ENCODE measurements around the gene BEST1.
"Not testable (repeated sequence)": the region's sequence is repeated elsewhere in the genome, so short reads cannot be mapped to it uniquely, and the experiment has no call there.

Gene BEST1

DNA sequence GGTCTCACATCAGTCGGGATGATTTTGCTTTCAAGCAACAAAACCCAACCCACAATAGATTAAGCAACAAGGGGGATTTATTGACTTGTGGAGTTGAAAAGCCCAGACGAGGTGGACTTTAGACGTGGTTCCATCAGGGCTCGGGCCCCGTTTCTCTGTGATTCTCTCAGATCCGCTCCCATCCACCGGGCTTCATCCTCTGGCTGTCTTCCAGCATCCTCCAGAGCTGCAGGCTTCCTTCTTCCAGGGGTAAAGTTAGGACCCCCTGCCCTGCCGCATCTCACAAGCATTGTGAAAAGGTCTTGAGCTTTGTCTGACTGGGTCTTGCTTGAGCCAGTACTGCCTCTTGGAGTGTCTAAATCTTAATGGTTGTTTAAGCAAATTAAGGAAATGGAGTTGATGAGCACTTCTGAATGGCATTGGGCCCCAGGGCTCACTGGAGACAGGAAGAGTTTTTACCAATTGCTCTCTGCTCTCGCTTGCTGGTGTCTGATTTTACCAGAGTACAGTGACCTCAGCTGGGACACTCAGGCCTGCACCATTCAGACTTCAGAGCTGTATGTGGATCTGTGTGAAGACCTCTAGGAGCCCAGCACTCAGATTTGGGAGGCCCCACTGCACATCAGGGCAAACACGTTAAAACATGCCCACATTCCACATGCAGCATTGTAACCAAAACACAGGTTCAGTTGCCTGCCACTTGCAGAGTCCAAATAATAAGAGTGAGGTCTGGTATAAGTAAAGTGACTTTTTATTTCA lies 30.8 kb downstream of the BEST1 start:
- DNase-seq (no peak), ATAC-seq (replicated peaks) (no peak)
- H3K4me3 Mint-ChIP-seq = no peak overlapping the region
- H3K4me1 Mint-ChIP-seq = peaks cover 7 to 9% of the 10 kb centered on the region in 2 donors
- no peak overlapping the region for H3K27ac Mint-ChIP-seq
- peaks cover 2% of the 10 kb centered on the region in 2 donors for H3K36me3 Mint-ChIP-seq
- H3K9me3 Mint-ChIP-seq = no peaks in the 10 kb centered on the region
- peaks cover 0 to 1% of the 10 kb centered on the region in 2 donors for H3K27me3 Mint-ChIP-seq

DNA sequence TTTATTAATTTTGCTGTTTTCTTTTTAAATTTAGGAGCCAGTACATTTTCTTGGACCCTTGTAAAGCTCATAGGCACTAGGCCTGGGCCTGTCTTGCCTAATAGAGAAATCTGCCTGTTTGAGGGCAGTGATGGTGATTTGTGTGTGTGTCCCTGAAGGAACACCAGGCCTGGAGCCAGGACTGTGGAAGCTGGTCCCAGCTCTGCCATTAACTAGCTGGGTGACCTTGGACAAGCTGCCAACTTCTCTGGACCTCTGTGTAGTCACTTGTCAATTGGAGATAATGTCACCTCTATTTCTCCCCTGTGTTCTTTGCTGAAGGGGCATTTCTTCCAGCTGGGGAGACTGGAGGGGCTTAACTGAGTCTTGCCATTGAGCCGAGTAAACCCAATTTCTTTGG lies 33.3 kb downstream of the BEST1 start:
- peaks cover 7 to 9% of the 10 kb centered on the region in 2 donors for H3K4me1 Mint-ChIP-seq
- DNase-seq (no peak), ATAC-seq (replicated peaks) (no peak)
- peaks cover 0 to 4% of the 10 kb centered on the region in 2 donors for H3K9me3 Mint-ChIP-seq
- no peak overlapping the region for H3K27ac Mint-ChIP-seq
- no peak overlapping the region for H3K4me3 Mint-ChIP-seq
- peaks cover 9 to 11% of the 10 kb centered on the region in 2 donors for H3K36me3 Mint-ChIP-seq
- H3K27me3 Mint-ChIP-seq = peaks cover 6 to 11% of the 10 kb centered on the region in 2 donors

DNA sequence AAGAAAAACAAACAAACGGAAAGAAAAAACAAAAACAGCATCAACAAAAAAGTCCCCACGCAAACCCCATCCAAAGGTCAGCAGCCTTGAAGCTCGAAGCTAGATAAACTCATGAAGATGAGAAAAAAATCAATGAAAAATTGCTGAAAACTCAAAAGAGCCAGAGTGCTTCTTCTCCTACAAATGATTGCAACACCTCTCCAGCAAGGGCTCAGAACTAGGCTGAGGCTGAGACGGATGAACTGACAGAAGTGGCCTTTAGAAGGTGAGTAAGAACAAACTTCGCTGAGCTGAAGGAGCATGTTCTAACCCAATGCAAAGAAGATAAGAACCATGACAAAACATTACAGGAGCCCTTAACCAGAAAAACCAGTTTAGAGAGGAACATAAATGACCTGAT lies 35.7 kb downstream of the BEST1 start:
- ATAC-seq (replicated peaks) = no peak
- Mint-ChIP-seq H3K9me3 (peaks cover 0 to 7% of the 10 kb centered on the region in 2 donors), H3K4me3 (no peak overlapping the region), H3K27ac (no peak overlapping the region), H3K4me1 (peaks cover 6 to 18% of the 10 kb centered on the region in 2 donors), H3K27me3 (peaks cover 6 to 11% of the 10 kb centered on the region in 2 donors), H3K36me3 (peaks cover 9 to 11% of the 10 kb centered on the region in 2 donors)
- DNase-seq = no peak

DNA sequence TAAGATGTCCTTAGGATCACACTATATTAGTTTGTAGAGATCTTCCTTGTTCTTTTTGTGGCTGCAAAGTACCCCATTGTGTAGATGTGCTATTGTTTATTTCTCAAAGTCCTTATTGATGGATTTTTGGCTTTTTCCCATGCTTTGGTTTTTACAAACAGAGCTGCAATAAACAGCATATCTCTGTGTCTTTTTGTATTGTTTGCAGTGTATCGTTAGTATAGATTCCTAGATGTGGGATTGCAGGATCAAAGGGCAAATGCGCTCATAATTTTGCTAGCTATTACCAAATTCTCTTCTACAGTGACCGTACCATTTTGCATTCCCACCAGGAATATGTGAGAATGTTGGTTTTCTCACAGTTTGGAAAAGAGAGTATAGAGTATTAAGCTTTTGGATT lies 44.8 kb downstream of the BEST1 start:
- Mint-ChIP-seq H3K4me3 (no peak overlapping the region), H3K9me3 (peaks cover 9 to 11% of the 10 kb centered on the region in 2 donors), H3K36me3 (peaks cover 15 to 17% of the 10 kb centered on the region in 2 donors), H3K4me1 (peaks cover 0 to 7% of the 10 kb centered on the region in 2 donors), H3K27me3 (no peaks in the 10 kb centered on the region), H3K27ac (no peak overlapping the region)
- no peak for ATAC-seq (replicated peaks)
- DNase-seq = no peak

DNA sequence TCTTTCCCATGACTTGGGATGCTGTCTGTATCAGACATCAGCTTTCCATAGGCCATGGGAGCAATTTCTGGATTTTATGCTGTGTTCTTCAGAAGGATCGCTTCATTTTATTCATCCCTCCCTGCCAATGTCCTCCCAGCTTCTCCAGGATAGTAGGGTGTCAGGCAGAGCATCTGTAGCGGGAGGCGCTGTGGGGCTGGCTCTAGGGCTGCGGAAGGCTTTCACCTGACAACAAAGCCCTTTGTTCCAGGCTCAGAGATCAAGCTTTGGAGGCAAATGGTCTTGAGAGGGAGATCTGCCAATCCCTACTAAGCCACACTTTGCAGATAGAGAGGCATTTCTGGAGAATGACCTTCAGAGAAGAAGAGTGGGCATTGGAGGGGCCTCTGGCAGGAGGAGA lies 46.8 kb downstream of the BEST1 start:
- Mint-ChIP-seq H3K4me3 (no peak overlapping the region), H3K27ac (no peak overlapping the region), H3K27me3 (no peaks in the 10 kb centered on the region), H3K4me1 (no peaks in the 10 kb centered on the region), H3K36me3 (peaks cover 15 to 17% of the 10 kb centered on the region in 2 donors), H3K9me3 (peaks cover 9 to 11% of the 10 kb centered on the region in 2 donors)
- DNase-seq = no peak
- no peak for ATAC-seq (replicated peaks)

DNA sequence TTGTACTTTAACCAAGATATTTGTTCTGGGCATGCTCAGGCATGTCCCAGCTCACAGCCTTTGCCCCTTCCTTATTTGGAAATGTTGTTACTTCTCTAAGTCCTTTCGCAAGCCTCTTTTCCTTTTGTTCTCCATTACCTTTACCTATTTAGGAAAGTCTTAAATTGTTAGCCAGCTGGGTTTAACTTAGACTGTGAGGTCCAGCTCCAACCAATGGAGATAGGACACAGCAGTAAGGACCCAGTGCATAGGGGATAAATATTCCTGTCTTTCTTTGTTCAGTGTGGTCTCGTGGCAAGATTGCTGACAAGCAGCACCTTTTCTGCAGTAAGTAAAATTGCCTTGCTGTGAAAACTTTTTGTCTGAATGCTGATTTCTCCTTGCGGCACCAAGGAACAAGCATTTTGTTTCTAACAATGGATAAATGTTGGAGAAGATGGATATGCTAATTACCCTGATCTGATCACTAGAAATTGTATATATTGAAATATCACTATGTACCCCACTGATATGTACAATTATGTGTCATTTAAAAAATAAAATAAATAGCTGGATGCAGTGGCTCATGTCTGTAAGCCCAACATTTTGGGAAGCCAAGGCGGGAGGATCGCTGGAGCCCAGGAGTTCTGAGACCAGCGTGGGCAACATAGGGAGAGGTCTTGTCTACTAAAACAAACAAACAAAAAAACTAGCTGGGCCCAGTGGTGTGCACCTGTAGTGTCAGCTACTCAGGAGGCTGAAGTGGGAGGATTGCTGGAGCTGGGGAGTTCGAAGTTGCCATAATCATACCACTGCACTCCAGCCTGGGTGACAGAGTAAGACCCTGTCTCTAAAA lies 49.2 kb downstream of the BEST1 start:
- no peak for ATAC-seq (replicated peaks)
- H3K27ac Mint-ChIP-seq = no peak overlapping the region
- no peak for DNase-seq
- peaks cover 0 to 2% of the 10 kb centered on the region in 2 donors for H3K4me1 Mint-ChIP-seq
- H3K4me3 Mint-ChIP-seq = no peak overlapping the region
- H3K36me3 Mint-ChIP-seq = peaks cover 17 to 18% of the 10 kb centered on the region in 2 donors
- peaks cover 0 to 6% of the 10 kb centered on the region in 2 donors for H3K27me3 Mint-ChIP-seq
- peaks cover 9% of the 10 kb centered on the region in 2 donors for H3K9me3 Mint-ChIP-seq

DNA sequence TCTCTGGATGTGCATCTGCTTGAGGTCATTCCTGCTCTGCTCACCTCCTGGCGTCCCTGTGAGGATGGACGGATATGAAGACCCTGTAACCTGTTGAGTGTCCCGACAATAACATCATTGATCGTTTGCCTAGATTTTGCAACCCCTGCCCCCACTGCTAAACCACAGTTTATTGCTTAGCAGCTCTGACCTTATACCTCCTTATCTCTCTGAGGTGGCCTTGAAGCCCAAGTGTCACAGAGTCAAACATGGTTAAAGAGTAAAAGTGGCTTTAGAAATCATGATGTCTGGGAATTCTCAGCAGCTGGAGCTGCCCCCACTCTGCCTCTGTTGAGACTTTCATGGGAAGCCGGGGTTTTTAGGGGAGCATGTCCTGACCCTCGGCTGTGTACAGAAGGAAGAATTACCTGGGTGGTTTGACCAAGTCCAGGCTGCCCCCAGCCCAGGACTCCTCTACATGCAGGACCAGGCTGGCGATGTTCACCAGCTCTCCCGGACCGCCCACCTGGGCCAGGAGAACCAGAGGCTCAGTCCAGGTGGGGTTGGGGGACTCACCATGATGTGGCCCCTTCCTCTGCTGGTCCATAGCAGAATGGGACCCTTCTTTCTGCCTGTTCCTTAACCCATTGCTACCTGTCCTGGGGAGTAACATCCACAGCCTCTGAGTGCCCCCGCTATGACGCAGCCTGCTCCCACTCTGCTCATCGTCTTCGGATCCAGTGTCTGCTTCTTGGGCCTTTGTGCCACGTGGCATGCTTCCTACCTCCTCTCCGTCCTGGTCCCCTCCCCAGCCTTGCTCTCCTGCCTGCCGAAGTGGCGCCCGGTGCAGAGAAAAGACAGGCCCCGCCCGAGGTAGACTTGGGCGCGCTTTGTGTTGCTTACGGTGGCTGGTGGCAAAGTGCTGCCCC lies 50.6 kb downstream of the BEST1 start:
- H3K9me3 Mint-ChIP-seq = peaks cover 9% of the 10 kb centered on the region in 2 donors
- H3K36me3 Mint-ChIP-seq = peaks cover 17 to 18% of the 10 kb centered on the region in 2 donors
- H3K27me3 Mint-ChIP-seq = peaks cover 0 to 6% of the 10 kb centered on the region in 2 donors
- no peak overlapping the region for H3K27ac Mint-ChIP-seq
- peaks cover 7 to 14% of the 10 kb centered on the region in 2 donors for H3K4me1 Mint-ChIP-seq
- H3K4me3 Mint-ChIP-seq = no peak overlapping the region
- DNase-seq (no peak), ATAC-seq (replicated peaks) (no peak)

DNA sequence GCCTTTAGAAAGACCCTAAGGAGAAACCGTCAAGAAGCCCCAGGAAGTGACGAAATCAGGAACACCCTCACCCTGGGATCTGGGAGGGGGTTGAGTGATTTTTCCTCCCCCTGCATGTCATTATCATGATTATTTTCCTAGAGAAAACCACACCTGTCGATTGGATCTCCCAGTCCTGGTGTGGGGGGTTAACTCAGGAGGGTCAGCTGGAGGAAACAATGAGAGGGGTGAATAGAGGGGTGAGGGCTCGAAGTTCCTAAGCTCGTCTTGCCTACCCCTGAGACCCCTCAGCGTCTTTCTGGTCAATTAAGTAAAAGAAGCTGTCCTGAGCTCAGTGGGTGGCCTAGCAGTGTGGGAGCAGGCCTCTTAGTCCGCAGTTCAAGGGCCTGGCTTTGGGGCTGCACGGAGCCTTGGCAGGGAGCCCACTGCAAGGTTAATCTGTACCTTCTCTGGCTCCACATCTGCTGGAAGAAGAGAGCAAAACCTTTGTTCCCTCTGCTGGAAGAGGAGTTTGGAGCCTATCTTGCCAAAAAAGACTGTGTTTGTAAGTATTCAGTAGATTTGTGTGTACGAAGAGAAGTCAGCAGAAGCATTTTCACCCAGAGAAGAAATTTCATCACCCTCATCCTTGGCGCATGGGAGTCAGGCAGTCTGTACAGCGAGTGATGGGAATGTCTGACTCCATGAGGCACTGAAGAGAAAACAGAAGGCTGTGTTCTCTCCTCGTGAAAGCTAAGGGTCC lies 51.5 kb downstream of the BEST1 start:
- no peak for DNase-seq

DNA sequence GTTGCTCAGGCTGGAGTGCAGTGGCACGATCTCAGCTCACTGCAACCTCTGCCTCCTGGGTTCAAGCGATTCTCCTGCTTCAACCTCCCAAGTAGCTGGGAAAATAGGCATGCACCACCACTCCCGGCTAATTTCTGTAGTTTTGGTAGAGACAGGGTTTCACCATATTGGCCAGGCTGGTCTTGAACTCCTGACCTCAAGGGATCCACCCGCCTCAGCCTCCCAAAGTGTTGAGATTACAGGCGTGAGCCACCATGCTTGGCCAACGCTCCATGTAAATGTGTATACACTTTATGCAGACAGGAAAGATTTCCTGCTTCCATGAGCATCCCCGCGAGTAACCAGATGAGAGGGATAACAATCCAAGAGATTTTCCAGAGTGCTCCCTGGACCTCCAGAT lies 52.1 kb downstream of the BEST1 start:
- not testable (repeated sequence) for ATAC-seq (replicated peaks); H3K27me3 Mint-ChIP-seq; DNase-seq; H3K27ac Mint-ChIP-seq; H3K9me3 Mint-ChIP-seq; H3K4me3 Mint-ChIP-seq
- peaks cover 7 to 14% of the 10 kb centered on the region in 2 donors for H3K4me1 Mint-ChIP-seq
- H3K36me3 Mint-ChIP-seq = peaks cover 17 to 18% of the 10 kb centered on the region in 2 donors

More for the DNA sequence above, 51.5 kb downstream of the BEST1 start:
- no peak for ATAC-seq (replicated peaks)
- H3K4me3 Mint-ChIP-seq = no peak overlapping the region
- peaks cover 7 to 14% of the 10 kb centered on the region in 2 donors for H3K4me1 Mint-ChIP-seq
- H3K27me3 Mint-ChIP-seq = peaks cover 0 to 6% of the 10 kb centered on the region in 2 donors
- no peak overlapping the region for H3K27ac Mint-ChIP-seq
- peaks cover 9% of the 10 kb centered on the region in 2 donors for H3K9me3 Mint-ChIP-seq
- H3K36me3 Mint-ChIP-seq = peaks cover 17 to 18% of the 10 kb centered on the region in 2 donors

DNA sequence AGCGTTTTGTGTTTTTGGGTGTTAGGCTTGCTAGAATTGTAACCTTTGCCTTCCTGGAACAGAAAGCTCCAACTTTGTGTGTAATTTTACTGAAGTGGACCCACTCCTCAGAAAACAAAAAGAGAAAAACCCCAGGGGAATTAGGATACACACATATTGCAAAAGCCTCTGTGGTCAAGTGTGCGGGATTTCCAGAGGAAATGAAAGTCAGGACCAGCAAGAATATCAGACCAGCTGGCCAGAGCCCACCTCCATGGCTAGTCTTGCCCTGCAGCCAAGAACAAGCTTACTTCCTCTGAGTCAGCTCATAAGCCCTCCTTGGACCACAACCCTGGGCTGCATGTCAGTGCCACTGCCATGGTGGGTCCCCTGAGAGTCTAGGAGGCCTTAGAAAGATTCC lies 54.3 kb downstream of the BEST1 start:
- Mint-ChIP-seq H3K27ac (no peak overlapping the region), H3K27me3 (peaks cover 0 to 6% of the 10 kb centered on the region in 2 donors), H3K9me3 (peaks cover 2 to 4% of the 10 kb centered on the region in 2 donors), H3K4me1 (peaks cover 7 to 14% of the 10 kb centered on the region in 2 donors), H3K4me3 (no peak overlapping the region), H3K36me3 (peaks cover 5 to 6% of the 10 kb centered on the region in 2 donors)
- peak; percentile 32 for DNase-seq
- ATAC-seq (replicated peaks) = peak; percentile 77 to 93

DNA sequence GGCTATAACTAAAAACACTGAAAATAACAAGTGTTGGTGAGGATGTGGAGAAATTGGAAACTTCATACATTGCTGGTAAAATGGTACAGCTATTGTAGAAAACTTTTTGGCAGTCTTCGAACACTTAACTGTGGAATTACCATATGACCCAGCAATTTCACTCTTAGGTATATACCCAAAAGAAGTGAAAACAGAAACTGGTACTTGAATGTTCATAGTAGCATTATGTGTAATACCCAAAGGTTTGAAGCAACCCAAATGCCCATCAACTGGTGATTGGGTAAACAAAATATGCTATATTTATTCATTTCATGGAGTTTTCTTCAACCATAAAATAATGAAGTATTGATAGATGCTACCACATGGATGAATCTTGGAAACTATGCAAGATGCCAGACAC lies 58.0 kb downstream of the BEST1 start:
- H3K4me1 Mint-ChIP-seq = peaks cover 7 to 14% of the 10 kb centered on the region in 2 donors
- H3K4me3 Mint-ChIP-seq = no peak overlapping the region
- H3K27me3 Mint-ChIP-seq = peaks cover 4 to 5% of the 10 kb centered on the region in 2 donors
- no peaks in the 10 kb centered on the region for H3K9me3 Mint-ChIP-seq
- DNase-seq (no peak), ATAC-seq (replicated peaks) (peak; percentile 60 to 72)
- no peaks in the 10 kb centered on the region for H3K36me3 Mint-ChIP-seq
- H3K27ac Mint-ChIP-seq = no peak overlapping the region

DNA sequence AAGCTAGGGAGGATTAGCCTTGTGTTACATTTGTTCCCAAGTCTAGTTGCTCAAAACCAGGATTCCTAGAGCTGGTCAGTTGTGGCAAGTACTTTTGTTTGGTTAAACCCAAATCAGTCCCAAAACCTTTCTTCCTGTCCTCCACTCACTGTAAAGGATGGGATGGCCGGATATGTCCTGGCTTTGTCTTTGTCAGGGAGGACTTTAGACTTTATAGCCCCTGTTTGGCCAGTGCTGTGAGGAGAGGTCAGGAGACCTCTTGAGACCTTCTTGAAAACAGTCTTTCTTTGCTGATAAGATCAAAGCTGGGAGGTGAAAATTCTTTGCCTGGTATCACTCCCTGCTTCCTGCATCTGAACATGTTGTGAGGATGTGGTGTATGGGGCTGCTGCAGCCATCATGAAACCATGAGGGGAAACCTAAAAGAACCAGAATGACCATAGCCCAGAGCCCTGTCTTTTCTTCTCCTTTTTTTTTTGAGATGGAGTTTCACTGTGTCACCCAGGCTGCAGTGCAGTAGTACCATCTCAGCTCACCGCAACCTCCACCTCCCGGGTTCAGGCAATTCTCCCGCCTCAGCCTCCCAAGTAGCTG lies 60.9 kb downstream of the BEST1 start:
- H3K27me3 Mint-ChIP-seq = peaks cover 4 to 5% of the 10 kb centered on the region in 2 donors
- no peak overlapping the region for H3K27ac Mint-ChIP-seq
- no peaks in the 10 kb centered on the region for H3K4me1 Mint-ChIP-seq
- no peaks in the 10 kb centered on the region for H3K36me3 Mint-ChIP-seq
- DNase-seq = no peak
- H3K4me3 Mint-ChIP-seq = no peak overlapping the region
- no peaks in the 10 kb centered on the region for H3K9me3 Mint-ChIP-seq
- ATAC-seq (replicated peaks) = no peak

DNA sequence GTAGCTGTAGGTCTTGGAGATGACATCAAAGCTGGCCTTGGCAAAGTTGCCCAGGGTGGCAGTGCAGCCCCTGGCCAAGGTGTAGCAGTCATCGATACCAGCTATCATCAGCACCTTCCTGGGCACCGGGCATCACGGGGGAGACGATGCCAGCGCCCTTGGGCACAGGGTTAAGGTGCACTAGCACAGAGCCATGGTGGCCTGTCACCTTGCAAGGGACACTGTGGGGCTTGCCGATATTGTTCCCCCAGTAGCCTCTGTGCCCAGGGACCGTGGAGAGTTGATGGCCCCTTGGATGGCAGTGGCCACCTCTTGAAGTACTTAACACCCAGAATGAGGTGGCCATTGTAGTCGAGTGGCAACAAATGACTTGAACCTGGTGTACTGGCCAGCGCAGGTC lies 61.7 kb downstream of the BEST1 start:
- no peaks in the 10 kb centered on the region for H3K36me3 Mint-ChIP-seq
- no peak overlapping the region for H3K4me3 Mint-ChIP-seq
- ATAC-seq (replicated peaks) (no peak), DNase-seq (no peak)
- H3K27me3 Mint-ChIP-seq = peaks cover 4 to 5% of the 10 kb centered on the region in 2 donors
- H3K9me3 Mint-ChIP-seq = no peaks in the 10 kb centered on the region
- no peak overlapping the region for H3K27ac Mint-ChIP-seq
- no peaks in the 10 kb centered on the region for H3K4me1 Mint-ChIP-seq
